ENCODE data around the gene S1PR3. TPM values are rescaled to one million over a fixed set of nuclear protein-coding genes. Genes with fewer than 3 reads are reported as not detected.
A peak's percentile ranks its signal among the peaks of the same experiment; 100 is the strongest.

Gene S1PR3
- total and polyA plus RNA-seq, 9 donors: 14.7 to 54.7 (median 34.6) TPM

DNA sequence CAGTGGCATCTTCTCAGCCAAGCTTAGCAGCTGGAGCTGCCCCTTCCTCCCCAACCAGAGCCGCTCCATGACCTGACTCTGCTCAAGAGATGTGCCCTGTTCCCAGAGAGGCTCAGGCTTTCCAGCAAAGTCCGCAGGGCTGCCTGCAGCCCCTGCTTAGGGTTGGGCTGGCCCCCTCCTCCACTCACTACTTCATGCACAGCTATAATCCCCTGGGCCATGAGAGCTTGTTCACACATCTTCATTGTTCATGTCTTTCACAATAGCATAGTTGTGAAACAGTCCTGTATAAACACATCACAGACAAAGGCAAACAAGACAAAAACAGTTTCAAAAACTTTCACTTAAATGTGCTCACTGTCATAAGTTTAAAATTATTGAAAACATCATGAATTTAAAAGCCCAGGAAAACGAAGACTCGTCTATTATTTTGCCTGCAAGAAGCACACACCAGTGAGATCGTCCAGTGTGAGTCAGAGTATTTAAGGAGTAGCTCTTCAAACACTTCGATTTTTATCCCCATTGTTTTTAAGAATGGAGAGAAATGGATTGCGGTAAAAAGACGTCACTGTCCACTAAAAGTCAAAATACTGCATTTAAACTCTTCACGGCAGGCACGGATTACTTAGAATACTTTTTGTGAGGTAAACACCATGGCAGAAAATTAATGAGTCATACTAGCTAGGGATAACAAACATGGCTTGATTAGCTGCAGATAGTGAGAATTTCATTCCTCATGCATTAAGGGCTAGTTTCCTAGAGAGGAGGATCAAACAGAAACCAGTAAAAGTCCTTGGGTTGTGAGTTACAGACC, 40.7 kb upstream of the S1PR3 start:
- WGBS (ENCODE audit: insufficient coverage): 32% methylated on average over 2 of the region's 10 CpGs

DNA sequence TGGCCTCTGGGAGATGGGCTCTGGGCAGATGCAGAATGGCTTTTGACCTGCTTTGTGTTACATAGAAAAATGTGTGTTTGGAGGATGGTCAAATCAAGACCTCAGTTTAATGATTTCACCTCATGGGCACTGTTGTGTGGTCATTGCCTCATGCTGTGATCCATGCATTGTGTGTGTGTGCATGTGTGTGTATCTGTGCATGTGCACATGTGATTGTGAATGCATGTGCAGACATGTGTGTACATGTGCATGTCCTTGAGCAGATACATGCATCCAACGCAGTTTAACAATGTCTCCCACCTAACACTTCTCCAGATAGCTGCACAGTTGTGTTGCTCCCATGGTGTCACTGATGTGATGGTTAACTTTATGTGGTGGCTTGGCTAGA, 40.1 kb upstream of the S1PR3 start:
- H3K36me3 ChIP-seq (ENCODE audit: control insufficient read depth, insufficient read depth, low read length): no peaks in the 10 kb centered on the region
- H3K9me3 ChIP-seq (replicated peaks; ENCODE audit: control insufficient read depth, low read depth, low read length): no peaks in the 10 kb centered on the region
- H3K27me3 ChIP-seq (ENCODE audit: control insufficient read depth, insufficient read depth, low read length): no peaks in the 10 kb centered on the region
- peaks cover 42% of the 10 kb centered on the region for H3K4me1 ChIP-seq (ENCODE audit: control insufficient read depth, insufficient read depth, low read length)
- H3K27ac ChIP-seq (ENCODE audit: low read length): no peak overlapping the region
- DNase-seq: no peak
- H3K4me3 ChIP-seq (ENCODE audit: low read length): no peak overlapping the region
- no CpG with 5 or more reads among the region's 1 CpG for WGBS (ENCODE audit: insufficient coverage)

More for the DNA sequence above, 40.7 kb upstream of the S1PR3 start:
- H3K4me3 ChIP-seq (ENCODE audit: low read length): no peak overlapping the region
- no peaks in the 10 kb centered on the region for H3K9me3 ChIP-seq (replicated peaks; ENCODE audit: control insufficient read depth, low read depth, low read length)
- H3K27me3 ChIP-seq (ENCODE audit: control insufficient read depth, insufficient read depth, low read length): no peaks in the 10 kb centered on the region
- peak; percentile 74 for DNase-seq
- H3K4me1 ChIP-seq (ENCODE audit: control insufficient read depth, insufficient read depth, low read length): peaks cover 42% of the 10 kb centered on the region
- H3K27ac ChIP-seq (ENCODE audit: low read length): peak overlapping the region; percentile 45
- no peaks in the 10 kb centered on the region for H3K36me3 ChIP-seq (ENCODE audit: control insufficient read depth, insufficient read depth, low read length)

DNA sequence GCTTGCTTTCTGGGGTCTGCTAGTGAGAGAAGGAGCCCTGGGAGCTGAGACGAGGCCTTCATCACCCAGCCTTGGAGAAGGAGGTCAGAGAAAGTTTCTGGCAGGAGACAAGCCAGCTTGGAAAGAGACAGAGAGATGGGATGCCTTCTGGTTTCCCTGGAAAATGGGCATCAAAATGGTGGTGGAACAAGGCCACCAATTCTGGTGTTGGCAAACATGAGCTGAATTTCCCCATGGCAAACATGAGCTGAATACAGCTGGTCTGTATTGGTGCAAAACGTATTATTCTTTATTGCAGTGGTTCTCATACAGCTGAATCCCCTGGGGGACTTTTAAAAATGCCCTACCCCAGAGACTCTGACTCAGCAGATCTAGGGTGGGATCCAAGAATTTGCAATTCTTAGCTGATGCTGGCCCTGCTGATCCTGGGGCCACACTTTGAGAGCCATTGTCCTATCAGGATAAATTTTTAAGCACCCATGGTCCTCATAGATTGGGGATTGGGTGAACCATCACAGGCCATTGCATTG, 39.1 kb upstream of the S1PR3 start:
- WGBS (ENCODE audit: insufficient coverage): 80% methylated on average over 2 of the region's 2 CpGs
- Histone ChIP-seq H3K36me3 (ENCODE audit: control insufficient read depth, insufficient read depth, low read length) (no peaks in the 10 kb centered on the region), H3K27me3 (ENCODE audit: control insufficient read depth, insufficient read depth, low read length) (no peaks in the 10 kb centered on the region), H3K4me1 (ENCODE audit: control insufficient read depth, insufficient read depth, low read length) (peaks cover 42% of the 10 kb centered on the region), H3K4me3 (ENCODE audit: low read length) (no peak overlapping the region), H3K27ac (ENCODE audit: low read length) (no peak overlapping the region), H3K9me3 (replicated peaks; ENCODE audit: control insufficient read depth, low read depth, low read length) (no peaks in the 10 kb centered on the region)
- DNase-seq: no peak

DNA sequence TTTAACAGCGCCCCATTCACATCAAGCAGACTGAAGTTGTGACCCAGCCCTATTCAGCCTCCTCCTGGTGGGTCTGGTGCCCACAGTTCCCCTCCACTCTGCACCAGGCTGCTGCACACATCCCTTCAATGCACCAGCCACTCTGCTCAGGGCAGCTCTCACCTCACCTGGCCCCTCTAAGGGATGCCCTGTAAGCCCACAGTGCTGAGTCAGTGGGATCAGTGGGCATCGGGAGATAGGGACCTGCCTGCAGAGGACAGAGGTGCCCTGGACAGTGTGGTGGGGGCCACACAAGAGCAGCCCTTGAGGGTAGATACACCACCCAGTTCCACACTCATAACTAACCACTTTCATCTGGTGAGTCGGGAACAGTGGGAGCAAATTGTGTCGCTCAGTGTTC, 38.3 kb upstream of the S1PR3 start:
- no peak for DNase-seq
- peaks cover 41% of the 10 kb centered on the region for H3K4me1 ChIP-seq (ENCODE audit: control insufficient read depth, insufficient read depth, low read length)
- H3K27me3 ChIP-seq (ENCODE audit: control insufficient read depth, insufficient read depth, low read length): no peaks in the 10 kb centered on the region
- H3K4me3 ChIP-seq (ENCODE audit: low read length): no peak overlapping the region
- H3K36me3 ChIP-seq (ENCODE audit: control insufficient read depth, insufficient read depth, low read length): no peaks in the 10 kb centered on the region
- H3K27ac ChIP-seq (ENCODE audit: low read length): peak overlapping the region; percentile 62
- no peaks in the 10 kb centered on the region for H3K9me3 ChIP-seq (replicated peaks; ENCODE audit: control insufficient read depth, low read depth, low read length)
- 88% methylated on average over 2 of the region's 4 CpGs for WGBS (ENCODE audit: insufficient coverage)

DNA sequence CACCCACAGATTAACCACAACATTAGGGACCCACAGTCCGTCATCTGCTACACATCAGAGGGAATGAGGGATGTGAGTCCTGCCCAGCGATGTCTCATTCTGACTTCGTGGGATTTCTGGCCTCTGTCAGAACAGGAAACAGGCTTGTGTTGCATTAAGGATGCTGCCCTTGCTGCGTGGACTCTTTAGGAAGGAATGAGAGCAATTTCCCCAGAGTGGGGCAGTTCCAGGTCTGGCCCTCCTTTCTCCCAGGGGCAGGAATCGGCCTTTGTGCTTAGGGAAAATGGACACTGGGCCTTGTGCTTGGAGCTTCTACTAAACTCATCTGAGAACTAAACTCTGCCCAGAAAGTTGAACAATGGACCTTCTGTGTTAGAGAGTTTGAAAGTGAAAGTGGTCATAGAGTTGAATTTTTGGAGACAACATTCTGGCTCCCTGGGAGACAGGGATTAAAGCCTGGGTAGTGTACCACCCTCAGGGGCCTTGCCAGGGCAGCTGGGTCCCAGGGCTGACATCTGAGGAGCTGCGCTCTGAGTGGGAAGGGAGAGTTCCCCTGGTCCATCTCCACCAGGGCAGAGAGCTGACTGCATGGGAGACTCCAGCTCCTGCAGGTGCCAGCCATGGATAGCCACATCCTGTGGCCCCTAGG, 37.8 kb upstream of the S1PR3 start:
- Histone ChIP-seq H3K36me3 (ENCODE audit: control insufficient read depth, insufficient read depth, low read length) (no peaks in the 10 kb centered on the region), H3K27ac (ENCODE audit: low read length) (peak overlapping the region; percentile 62), H3K9me3 (replicated peaks; ENCODE audit: control insufficient read depth, low read depth, low read length) (no peaks in the 10 kb centered on the region), H3K4me1 (ENCODE audit: control insufficient read depth, insufficient read depth, low read length) (peaks cover 40% of the 10 kb centered on the region), H3K27me3 (ENCODE audit: control insufficient read depth, insufficient read depth, low read length) (no peaks in the 10 kb centered on the region), H3K4me3 (ENCODE audit: low read length) (no peak overlapping the region)
- peak; percentile 76 for DNase-seq
- WGBS (ENCODE audit: insufficient coverage): 100% methylated on average over 1 of the region's 6 CpGs

DNA sequence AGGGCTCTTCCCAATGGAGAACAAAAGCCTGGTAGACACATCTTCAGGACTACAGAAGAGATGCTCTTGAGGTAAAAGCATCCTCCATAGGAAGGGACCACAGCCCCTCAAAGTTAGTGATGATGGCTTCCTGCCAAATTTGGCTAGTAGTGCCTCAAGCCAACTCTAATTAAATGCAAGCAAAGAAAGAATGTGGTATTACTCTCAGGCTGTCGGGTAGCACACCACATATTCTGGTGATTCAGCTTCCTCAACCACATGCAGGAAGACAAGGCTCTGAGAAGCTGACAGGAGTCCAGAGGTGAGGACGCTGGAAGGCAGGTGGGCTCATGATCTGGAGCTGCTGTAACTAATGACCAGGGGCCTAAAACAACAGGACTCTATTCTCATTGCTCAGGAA, 37.2 kb upstream of the S1PR3 start:
- 82% methylated on average over 1 of the region's 2 CpGs for WGBS (ENCODE audit: insufficient coverage)
- H3K4me3 ChIP-seq (ENCODE audit: low read length): no peak overlapping the region
- no peaks in the 10 kb centered on the region for H3K27me3 ChIP-seq (ENCODE audit: control insufficient read depth, insufficient read depth, low read length)
- H3K9me3 ChIP-seq (replicated peaks; ENCODE audit: control insufficient read depth, low read depth, low read length): no peaks in the 10 kb centered on the region
- DNase-seq: no peak
- peaks cover 35% of the 10 kb centered on the region for H3K4me1 ChIP-seq (ENCODE audit: control insufficient read depth, insufficient read depth, low read length)
- no peaks in the 10 kb centered on the region for H3K36me3 ChIP-seq (ENCODE audit: control insufficient read depth, insufficient read depth, low read length)
- H3K27ac ChIP-seq (ENCODE audit: low read length): peak overlapping the region; percentile 49

DNA sequence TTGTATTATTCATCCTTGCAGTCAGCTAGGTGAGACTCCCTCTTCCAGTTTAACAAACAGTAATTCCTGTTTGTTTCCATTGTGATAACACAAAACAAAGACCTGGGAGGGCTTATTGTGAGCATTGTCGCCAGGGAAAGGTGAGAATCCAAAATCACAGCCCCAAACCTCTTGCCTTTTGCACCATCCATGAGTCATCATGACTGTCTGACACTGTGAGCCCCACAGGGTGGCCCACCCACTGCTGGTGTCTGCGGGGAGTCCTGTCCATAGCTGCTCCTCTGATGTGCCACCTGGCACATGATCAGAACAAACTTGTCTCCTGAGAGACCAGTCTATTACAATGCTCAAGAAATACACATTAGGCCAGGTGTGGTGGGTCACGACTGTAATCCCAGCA, 33.7 kb upstream of the S1PR3 start:
- WGBS (ENCODE audit: insufficient coverage): 73% methylated on average over 1 of the region's 3 CpGs
- peaks cover 17% of the 10 kb centered on the region for H3K4me1 ChIP-seq (ENCODE audit: control insufficient read depth, insufficient read depth, low read length)
- DNase-seq: no peak
- no peak overlapping the region for H3K27ac ChIP-seq (ENCODE audit: low read length)
- no peaks in the 10 kb centered on the region for H3K9me3 ChIP-seq (replicated peaks; ENCODE audit: control insufficient read depth, low read depth, low read length)
- H3K27me3 ChIP-seq (ENCODE audit: control insufficient read depth, insufficient read depth, low read length): peaks cover 7% of the 10 kb centered on the region
- no peak overlapping the region for H3K4me3 ChIP-seq (ENCODE audit: low read length)
- H3K36me3 ChIP-seq (ENCODE audit: control insufficient read depth, insufficient read depth, low read length): no peaks in the 10 kb centered on the region

DNA sequence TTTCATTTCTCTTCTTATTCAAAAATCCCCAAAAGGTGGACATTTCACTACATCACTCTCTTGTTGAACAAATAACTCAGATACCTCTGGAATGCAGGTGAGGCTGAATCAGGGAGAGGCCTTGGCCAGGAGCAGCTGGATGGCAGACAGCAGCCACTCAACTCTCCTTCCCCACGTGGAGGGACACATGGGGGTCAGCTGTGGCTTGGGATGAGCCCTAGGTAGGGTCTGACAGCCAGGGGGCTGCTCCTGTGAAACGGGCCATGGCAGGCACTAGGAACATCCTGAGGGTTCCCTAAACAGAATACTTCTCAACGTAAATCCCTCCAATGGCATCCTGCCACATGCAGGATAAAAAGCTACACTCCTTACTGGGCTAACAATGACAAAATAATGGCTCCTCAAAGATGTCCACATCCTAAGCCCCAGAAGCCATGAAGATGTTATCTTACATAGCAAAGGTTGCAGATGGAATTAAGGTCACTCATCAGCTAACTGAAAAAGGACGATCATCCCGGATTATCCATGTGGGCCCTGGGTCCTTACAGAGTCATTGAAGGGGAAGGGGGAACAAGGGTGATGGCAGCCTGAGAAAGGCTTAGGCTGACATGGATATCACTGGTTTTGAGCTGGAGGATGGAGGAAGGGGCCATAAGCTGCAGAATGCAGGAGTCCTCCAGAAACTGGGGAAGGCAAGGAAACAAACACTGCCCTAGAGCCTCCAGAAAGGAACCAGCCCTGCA, 31.4 kb upstream of the S1PR3 start:
- Histone ChIP-seq H3K36me3 (ENCODE audit: control insufficient read depth, insufficient read depth, low read length) (no peaks in the 10 kb centered on the region), H3K4me3 (ENCODE audit: low read length) (no peak overlapping the region), H3K4me1 (ENCODE audit: control insufficient read depth, insufficient read depth, low read length) (no peaks in the 10 kb centered on the region), H3K27me3 (ENCODE audit: control insufficient read depth, insufficient read depth, low read length) (peaks cover 7% of the 10 kb centered on the region), H3K27ac (ENCODE audit: low read length) (no peak overlapping the region), H3K9me3 (replicated peaks; ENCODE audit: control insufficient read depth, low read depth, low read length) (no peaks in the 10 kb centered on the region)
- WGBS (ENCODE audit: insufficient coverage): 71% methylated on average over 4 of the region's 5 CpGs
- DNase-seq: no peak

DNA sequence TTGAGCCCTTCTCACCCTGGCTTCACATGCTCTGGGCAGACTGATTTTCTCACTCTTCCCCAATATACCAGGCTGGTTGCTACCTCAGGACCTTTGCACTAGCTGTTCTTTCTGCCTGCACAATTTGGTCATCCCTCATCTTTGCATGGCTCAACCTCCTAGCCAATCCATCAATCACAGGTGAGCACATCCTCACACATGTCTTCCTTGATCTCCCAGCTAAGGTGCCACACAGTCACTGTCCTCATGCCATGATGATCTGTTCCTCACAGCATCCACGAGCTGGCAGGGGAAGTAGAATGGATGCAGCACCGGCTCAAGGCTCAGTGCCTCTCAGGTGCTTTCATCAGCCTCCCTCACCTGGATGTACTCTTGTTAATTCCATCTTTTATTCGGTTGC, 30.6 kb upstream of the S1PR3 start:
- Histone ChIP-seq H3K9me3 (replicated peaks; ENCODE audit: control insufficient read depth, low read depth, low read length) (no peaks in the 10 kb centered on the region), H3K27me3 (ENCODE audit: control insufficient read depth, insufficient read depth, low read length) (peaks cover 7% of the 10 kb centered on the region), H3K4me1 (ENCODE audit: control insufficient read depth, insufficient read depth, low read length) (no peaks in the 10 kb centered on the region), H3K27ac (ENCODE audit: low read length) (no peak overlapping the region), H3K36me3 (ENCODE audit: control insufficient read depth, insufficient read depth, low read length) (no peaks in the 10 kb centered on the region), H3K4me3 (ENCODE audit: low read length) (no peak overlapping the region)
- WGBS (ENCODE audit: insufficient coverage): 67% methylated on average over 2 of the region's 3 CpGs
- DNase-seq: no peak

DNA sequence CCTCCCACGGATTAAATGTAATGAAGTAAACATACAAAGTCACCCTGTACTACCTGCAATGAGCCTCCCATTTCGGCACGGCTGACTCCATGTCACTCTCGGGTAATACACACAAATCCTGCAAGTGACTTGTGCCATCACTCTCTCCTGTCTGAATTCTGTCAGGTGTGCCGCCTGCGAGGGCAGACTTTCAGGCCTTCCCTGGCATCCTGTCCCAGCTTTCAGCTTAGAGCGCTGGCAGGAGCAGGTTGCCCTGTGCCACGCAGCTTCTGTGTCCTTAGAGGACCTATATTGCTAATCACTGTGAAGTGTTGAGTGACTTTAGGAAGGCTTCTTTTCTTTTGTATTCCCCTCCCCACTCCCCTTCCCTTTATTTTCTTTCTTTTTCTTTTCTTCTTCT, 25.8 kb upstream of the S1PR3 start:
- no peak overlapping the region for H3K4me3 ChIP-seq (ENCODE audit: low read length)
- WGBS (ENCODE audit: insufficient coverage): 75% methylated on average over 3 of the region's 8 CpGs
- no peaks in the 10 kb centered on the region for H3K9me3 ChIP-seq (replicated peaks; ENCODE audit: control insufficient read depth, low read depth, low read length)
- H3K4me1 ChIP-seq (ENCODE audit: control insufficient read depth, insufficient read depth, low read length): no peaks in the 10 kb centered on the region
- H3K27me3 ChIP-seq (ENCODE audit: control insufficient read depth, insufficient read depth, low read length): peaks cover 3% of the 10 kb centered on the region
- H3K27ac ChIP-seq (ENCODE audit: low read length): no peak overlapping the region
- H3K36me3 ChIP-seq (ENCODE audit: control insufficient read depth, insufficient read depth, low read length): no peaks in the 10 kb centered on the region
- no peak for DNase-seq

All from muscle of leg (tissue), 11 donors.